Peyer's patch (tissue), 4 donors: Measurements from ENCODE around the gene XYLB. TPM values are rescaled to one million over a fixed set of nuclear protein-coding genes. Genes with fewer than 3 reads are reported as not detected.
"Not testable (repeated sequence)": the region's sequence is repeated elsewhere in the genome, so short reads cannot be mapped to it uniquely, and the experiment has no call there.

Experiments
- DNase-seq, 3 donors: peaks; one replicate each; pipeline ENCODE4 v3.0.0-alpha.2; 2017 to 2019
- H3K27ac ChIP-seq, 4 donors: fragments of 200-600 bp; sonication (generic); one replicate each; pipeline ENCODE4 v1.5.1; 2016 to 2019
- H3K27me3 ChIP-seq, 2 donors: fragments of 200-600 bp; sonication (generic); one replicate each; pipeline ENCODE4 v1.5.1; 2019
- H3K36me3 ChIP-seq, 3 donors: fragments of 200-600 bp; sonication (generic); one replicate each; pipeline ENCODE4 v1.5.1; 2016 to 2019
- H3K4me1 ChIP-seq, 4 donors: fragments of 200-600 bp; sonication (generic); one replicate each; pipeline ENCODE4 v1.5.1; 2016 to 2019
- H3K4me3 ChIP-seq, 4 donors: fragments of 200-600 bp; sonication (generic); 1 replicate in 3 of 4; 2 replicates in 1 of 4; pipeline ENCODE4 v1.5.1; 2016 to 2019; ENCODE audit warnings: mild to moderate bottlenecking in 1 of 4
- H3K9me3 ChIP-seq, 4 donors: fragments of 200-600 bp; sonication (generic); one replicate each; pipeline ENCODE4 v1.5.1; 2016 to 2019; ENCODE audit warnings: mild to moderate bottlenecking in 1 of 4
- POLR2A ChIP-seq, 2 donors: fragments of 450-650 bp; IDR thresholded peaks; one replicate each; pipeline ENCODE4 v1.5.1; 2017; ENCODE audit warnings: antibody characterized with exemption in 2 of 2, mild to moderate bottlenecking in 2 of 2, moderate library complexity in 2 of 2
- total RNA-seq, 4 donors: library from RNA; depleted of rRNA; stranded (reverse); fragments of >200 nt; gene quantifications; one replicate each; pipeline ENCODE4 v1.1.0, GENCODE V29; 2016
- TF ChIP-seq, protein P1 (sequence below), 6 experiments: fragments of 450-650 bp in 4 of 6; fragments of 200-600 bp in 2 of 6; sonication (generic) in 1 of 6; IDR thresholded peaks; one replicate each; pipeline ENCODE4 v1.5.1; 2017 to 2019; ENCODE audit warnings: antibody characterized with exemption in 6 of 6, mild to moderate bottlenecking in 3 of 6, moderate library complexity in 1 of 6

The XYLB gene
- 10 to 100 TPM in 3 of 4 donors, 1 to 10 TPM in 1; 7.4 to 39.6 (median 18.2) TPM for total RNA-seq

DNA sequence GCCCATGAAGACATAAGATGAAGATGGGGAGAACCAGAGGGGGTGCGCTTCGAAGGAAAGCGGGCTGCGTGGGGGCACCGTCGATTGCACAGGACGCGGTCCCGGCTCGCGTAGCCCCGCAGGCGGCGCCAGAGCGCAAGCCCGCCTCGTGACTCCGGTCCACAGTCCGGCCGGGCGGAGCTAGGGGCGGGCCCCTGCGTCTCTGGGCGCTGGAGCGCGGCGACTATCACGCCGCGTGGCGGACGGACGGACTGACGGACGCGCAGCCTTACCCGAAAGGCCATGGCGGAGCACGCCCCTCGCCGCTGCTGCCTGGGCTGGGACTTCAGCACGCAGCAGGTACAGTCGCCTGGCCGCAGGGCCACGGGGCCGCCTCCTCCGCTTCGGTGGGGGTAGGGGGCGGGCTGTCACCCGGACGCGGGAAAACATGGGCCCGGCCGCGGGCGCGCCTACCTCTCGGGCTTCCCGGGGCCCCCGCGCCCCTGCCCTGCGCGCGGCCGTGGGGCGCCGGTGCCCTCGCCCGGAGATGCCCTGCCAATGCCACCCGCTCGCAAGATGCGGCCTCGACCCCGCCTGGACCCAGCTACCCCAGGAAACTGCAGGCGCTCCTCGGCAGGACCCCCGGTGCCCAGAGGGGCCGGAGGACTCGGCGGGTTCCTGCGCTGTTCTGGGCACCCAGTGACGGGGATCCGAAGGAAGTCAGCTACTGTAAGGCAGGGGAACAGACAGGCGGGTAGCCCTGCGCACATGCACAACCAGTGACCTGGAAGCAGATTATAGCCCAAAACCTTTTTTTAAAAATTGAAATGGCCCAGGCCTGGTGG lies at the start of gene XYLB:
XYLB (plus strand) TSS at position 199 of the 824 bp plus-strand sequence; CDS start at position 283, 84 bp downstream.
- Histone ChIP-seq H3K4me1 (peaks cover 0 to 3% (median 0%) of the 10 kb centered on the region in 4 donors), H3K9me3 (no peaks in the 10 kb centered on the region), H3K27me3 (no peaks in the 10 kb centered on the region), H3K27ac (peak within 1 kb of the TSS; percentile 11 to 75 (median 56)), H3K36me3 (no peaks in the 10 kb centered on the region), H3K4me3 (peak within 1 kb of the TSS; percentile 57 to 71 (median 64))
- TF ChIP-seq, protein P1, sequence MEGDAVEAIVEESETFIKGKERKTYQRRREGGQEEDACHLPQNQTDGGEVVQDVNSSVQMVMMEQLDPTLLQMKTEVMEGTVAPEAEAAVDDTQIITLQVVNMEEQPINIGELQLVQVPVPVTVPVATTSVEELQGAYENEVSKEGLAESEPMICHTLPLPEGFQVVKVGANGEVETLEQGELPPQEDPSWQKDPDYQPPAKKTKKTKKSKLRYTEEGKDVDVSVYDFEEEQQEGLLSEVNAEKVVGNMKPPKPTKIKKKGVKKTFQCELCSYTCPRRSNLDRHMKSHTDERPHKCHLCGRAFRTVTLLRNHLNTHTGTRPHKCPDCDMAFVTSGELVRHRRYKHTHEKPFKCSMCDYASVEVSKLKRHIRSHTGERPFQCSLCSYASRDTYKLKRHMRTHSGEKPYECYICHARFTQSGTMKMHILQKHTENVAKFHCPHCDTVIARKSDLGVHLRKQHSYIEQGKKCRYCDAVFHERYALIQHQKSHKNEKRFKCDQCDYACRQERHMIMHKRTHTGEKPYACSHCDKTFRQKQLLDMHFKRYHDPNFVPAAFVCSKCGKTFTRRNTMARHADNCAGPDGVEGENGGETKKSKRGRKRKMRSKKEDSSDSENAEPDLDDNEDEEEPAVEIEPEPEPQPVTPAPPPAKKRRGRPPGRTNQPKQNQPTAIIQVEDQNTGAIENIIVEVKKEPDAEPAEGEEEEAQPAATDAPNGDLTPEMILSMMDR (IDR thresholded peaks at IDR 0.05), result peak; percentile 48 to 97 (median 88)
- TF ChIP-seq POLR2A (IDR thresholded peaks at IDR 0.05), result peak; percentile 43 to 67
- DNase-seq, result peak; percentile 71 to 93 (median 93)

- not testable (repeated sequence) for H3K4me3 ChIP-seq, H3K27ac ChIP-seq, H3K4me1 ChIP-seq, H3K9me3 ChIP-seq, H3K27me3 ChIP-seq, DNase-seq, H3K36me3 ChIP-seq
These were observed 49.5 kb upstream of the XYLB start for GRCh38 chr3:38297053-38297452.

DNA sequence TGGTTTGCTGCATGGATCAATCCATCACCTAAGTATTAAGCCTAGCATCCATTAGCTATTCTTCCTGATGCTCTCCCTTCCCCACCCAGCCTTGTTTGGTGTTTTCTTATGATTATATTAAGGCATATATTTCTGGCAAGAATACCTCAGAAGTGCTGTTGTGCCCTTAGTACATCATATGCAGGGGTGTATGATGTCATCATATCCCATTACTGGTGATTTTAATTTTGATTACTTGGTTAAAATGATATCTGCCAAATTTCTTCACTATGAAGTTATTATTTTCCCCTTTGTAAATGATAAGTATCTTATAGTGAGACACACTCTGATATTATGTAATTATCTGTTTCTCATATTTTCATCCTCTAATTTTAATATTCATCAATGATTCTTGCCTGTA lies 49.0 kb upstream of the XYLB start:
- Histone ChIP-seq H3K4me1 (no peaks in the 10 kb centered on the region), H3K27ac (no peak overlapping the region), H3K9me3 (no peaks in the 10 kb centered on the region), H3K27me3 (no peaks in the 10 kb centered on the region), H3K36me3 (no peaks in the 10 kb centered on the region), H3K4me3 (no peak overlapping the region)
- DNase-seq, result no peak
- TF ChIP-seq POLR2A (IDR thresholded peaks at IDR 0.05), result no peak
- TF ChIP-seq, protein P1 (IDR thresholded peaks at IDR 0.05), result no peak

GRCh38 chr3:38297947-38298711 lies 48.5 kb upstream of the XYLB start:
- TF ChIP-seq, protein P1 (IDR thresholded peaks at IDR 0.05), result peak in 4 of 6 experiments; percentile 37 to 54 (median 46)
- TF ChIP-seq POLR2A (IDR thresholded peaks at IDR 0.05), result no peak
- H3K27ac ChIP-seq, result no peak overlapping the region
- H3K36me3 ChIP-seq, result no peaks in the 10 kb centered on the region
- no peaks in the 10 kb centered on the region for H3K27me3 ChIP-seq
- H3K9me3 ChIP-seq, result no peaks in the 10 kb centered on the region
- DNase-seq, result no peak
- H3K4me1 ChIP-seq, result no peaks in the 10 kb centered on the region
- H3K4me3 ChIP-seq, result no peak overlapping the region

DNA sequence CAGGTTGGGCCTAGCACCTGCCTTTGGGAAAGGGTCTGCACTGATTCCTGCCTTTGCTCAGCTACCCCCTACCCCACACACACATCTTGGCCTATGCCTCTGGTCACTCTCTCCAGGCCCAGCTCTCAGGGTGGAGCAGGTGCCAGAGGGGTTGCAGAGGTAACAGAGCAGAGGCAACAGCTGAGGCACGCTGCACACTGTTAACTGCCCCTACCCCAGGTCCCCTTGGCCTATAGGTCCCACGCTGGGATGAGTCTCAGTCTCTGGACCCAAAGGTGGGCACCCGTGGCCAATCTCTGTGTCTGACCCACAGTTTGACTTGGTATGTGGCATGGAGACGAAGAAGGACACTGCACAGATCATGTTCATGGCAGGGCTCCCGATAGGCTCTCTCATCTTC lies 39.6 kb upstream of the XYLB start:
- no peaks in the 10 kb centered on the region for H3K36me3 ChIP-seq
- H3K4me1 ChIP-seq, result no peaks in the 10 kb centered on the region
- no peak overlapping the region for H3K4me3 ChIP-seq
- no peak for DNase-seq
- no peaks in the 10 kb centered on the region for H3K27me3 ChIP-seq
- no peak overlapping the region for H3K27ac ChIP-seq
- TF ChIP-seq, protein P1 (IDR thresholded peaks at IDR 0.05), result no peak
- no peak for TF ChIP-seq POLR2A (IDR thresholded peaks at IDR 0.05)
- no peaks in the 10 kb centered on the region for H3K9me3 ChIP-seq

- no peak overlapping the region for H3K27ac ChIP-seq
These were observed 39.0 kb upstream of the XYLB start for GRCh38 chr3:38307599-38307998.

More at GRCh38 chr3:38307599-38307998, 39.0 kb upstream of the XYLB start:
- no peak for DNase-seq
- H3K27me3 ChIP-seq, result no peaks in the 10 kb centered on the region
- H3K36me3 ChIP-seq, result no peaks in the 10 kb centered on the region
- no peak for TF ChIP-seq POLR2A (IDR thresholded peaks at IDR 0.05)
- TF ChIP-seq, protein P1 (IDR thresholded peaks at IDR 0.05), result no peak
- no peaks in the 10 kb centered on the region for H3K9me3 ChIP-seq
- no peak overlapping the region for H3K4me3 ChIP-seq
- no peaks in the 10 kb centered on the region for H3K4me1 ChIP-seq
